ENCODE measurements around the gene SPATS1. TPM values are rescaled to one million over a fixed set of nuclear protein-coding genes. Genes with fewer than 3 reads are reported as not detected.

Gene SPATS1
- total and polyA plus RNA-seq, 2 of the 13 experiments (the other 11 are each of a cell fraction or from before 2014, with no cell fraction given) = not detected

DNA sequence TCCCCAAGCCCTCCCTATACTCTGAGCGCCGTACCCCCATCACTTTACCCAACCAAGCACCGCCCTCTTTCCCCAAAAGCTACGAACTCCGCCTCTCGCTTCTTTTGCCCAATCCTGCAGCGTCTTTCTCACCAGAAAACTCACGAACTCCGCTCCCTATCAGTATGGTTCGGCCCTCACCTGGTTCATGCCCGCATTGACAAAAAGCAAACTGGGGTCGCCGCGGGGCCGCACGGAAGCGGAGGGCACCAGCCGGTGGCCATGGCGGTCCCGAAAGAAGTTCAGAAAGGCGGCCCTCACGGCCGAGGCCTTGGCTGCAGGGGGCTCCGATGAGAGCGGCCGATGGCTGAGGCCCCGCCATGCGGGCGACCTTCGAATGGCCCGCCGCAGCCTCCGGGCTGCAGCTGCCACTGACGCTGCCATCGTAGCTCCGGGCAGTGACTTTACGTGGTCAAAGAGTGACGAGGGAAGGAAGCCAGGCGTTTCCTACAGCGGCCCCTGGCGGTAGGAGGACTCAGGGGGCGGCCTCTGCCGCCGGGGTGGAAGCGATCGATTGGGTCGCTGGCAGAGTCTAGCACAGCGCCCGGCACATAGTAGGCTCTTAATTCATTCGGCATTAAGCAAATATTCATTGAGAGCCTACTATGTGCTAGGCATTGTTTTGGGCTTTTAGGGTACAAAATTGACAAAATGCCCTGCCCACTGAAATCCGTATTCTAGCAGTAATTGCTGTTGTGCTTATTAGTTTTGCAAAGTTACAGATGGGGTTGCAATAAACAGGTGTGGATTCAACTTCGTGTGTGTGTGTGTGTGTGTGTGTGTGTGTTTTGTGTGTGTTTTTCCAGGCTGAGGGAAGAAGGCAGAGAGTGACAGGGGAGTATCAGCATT is 29.3 kb upstream of the SPATS1 start, which contains the start of gene AARS2 (continued):
- TF ChIP-seq REXO4 (CRISPR knock-in tag; IDR thresholded peaks at IDR 0.05; ENCODE audit: borderline replicate concordance) (peak; percentile 82; the same call in 1 of the 2 replicates), CCDC6 (CRISPR knock-in tag; IDR thresholded peaks at IDR 0.05) (peak; percentile 91), MEIS2 (CRISPR knock-in tag; IDR thresholded peaks at IDR 0.05) (peak; percentile 96), CENPT (CRISPR knock-in tag; IDR thresholded peaks at IDR 0.05; ENCODE audit: low read depth) (no peak), ESRRA (CRISPR knock-in tag; IDR thresholded peaks at IDR 0.05; ENCODE audit: low read depth) (peak; percentile 89), CBX1 (IDR thresholded peaks at IDR 0.05; ENCODE audit: low read depth) (peak; percentile 97), AHR (CRISPR knock-in tag; IDR thresholded peaks at IDR 0.05) (peak; percentile 96), FOXA1 (IDR thresholded peaks at IDR 0.05) (no peak), FOXA1 (CRISPR knock-in tag; IDR thresholded peaks at IDR 0.05) (peak; percentile 75)
- TF ChIP-seq, protein P1, sequence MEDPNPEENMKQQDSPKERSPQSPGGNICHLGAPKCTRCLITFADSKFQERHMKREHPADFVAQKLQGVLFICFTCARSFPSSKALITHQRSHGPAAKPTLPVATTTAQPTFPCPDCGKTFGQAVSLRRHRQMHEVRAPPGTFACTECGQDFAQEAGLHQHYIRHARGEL (CRISPR knock-in tag; IDR thresholded peaks at IDR 0.05) = no peak
- TF ChIP-seq, protein P2, sequence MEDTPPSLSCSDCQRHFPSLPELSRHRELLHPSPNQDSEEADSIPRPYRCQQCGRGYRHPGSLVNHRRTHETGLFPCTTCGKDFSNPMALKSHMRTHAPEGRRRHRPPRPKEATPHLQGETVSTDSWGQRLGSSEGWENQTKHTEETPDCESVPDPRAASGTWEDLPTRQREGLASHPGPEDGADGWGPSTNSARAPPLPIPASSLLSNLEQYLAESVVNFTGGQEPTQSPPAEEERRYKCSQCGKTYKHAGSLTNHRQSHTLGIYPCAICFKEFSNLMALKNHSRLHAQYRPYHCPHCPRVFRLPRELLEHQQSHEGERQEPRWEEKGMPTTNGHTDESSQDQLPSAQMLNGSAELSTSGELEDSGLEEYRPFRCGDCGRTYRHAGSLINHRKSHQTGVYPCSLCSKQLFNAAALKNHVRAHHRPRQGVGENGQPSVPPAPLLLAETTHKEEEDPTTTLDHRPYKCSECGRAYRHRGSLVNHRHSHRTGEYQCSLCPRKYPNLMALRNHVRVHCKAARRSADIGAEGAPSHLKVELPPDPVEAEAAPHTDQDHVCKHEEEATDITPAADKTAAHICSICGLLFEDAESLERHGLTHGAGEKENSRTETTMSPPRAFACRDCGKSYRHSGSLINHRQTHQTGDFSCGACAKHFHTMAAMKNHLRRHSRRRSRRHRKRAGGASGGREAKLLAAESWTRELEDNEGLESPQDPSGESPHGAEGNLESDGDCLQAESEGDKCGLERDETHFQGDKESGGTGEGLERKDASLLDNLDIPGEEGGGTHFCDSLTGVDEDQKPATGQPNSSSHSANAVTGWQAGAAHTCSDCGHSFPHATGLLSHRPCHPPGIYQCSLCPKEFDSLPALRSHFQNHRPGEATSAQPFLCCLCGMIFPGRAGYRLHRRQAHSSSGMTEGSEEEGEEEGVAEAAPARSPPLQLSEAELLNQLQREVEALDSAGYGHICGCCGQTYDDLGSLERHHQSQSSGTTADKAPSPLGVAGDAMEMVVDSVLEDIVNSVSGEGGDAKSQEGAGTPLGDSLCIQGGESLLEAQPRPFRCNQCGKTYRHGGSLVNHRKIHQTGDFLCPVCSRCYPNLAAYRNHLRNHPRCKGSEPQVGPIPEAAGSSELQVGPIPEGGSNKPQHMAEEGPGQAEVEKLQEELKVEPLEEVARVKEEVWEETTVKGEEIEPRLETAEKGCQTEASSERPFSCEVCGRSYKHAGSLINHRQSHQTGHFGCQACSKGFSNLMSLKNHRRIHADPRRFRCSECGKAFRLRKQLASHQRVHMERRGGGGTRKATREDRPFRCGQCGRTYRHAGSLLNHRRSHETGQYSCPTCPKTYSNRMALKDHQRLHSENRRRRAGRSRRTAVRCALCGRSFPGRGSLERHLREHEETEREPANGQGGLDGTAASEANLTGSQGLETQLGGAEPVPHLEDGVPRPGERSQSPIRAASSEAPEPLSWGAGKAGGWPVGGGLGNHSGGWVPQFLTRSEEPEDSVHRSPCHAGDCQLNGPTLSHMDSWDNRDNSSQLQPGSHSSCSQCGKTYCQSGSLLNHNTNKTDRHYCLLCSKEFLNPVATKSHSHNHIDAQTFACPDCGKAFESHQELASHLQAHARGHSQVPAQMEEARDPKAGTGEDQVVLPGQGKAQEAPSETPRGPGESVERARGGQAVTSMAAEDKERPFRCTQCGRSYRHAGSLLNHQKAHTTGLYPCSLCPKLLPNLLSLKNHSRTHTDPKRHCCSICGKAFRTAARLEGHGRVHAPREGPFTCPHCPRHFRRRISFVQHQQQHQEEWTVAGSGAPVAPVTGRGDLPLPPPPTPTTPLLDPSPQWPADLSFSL (CRISPR knock-in tag; IDR thresholded peaks at IDR 0.05) = 0 out of 2 replicates have a peak, but pooled peaks have one; percentile 42
- TF ChIP-seq, protein P3, sequence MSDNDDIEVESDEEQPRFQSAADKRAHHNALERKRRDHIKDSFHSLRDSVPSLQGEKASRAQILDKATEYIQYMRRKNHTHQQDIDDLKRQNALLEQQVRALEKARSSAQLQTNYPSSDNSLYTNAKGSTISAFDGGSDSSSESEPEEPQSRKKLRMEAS (IDR thresholded peaks at IDR 0.05) = peak; percentile 94
- TF ChIP-seq, protein P4, sequence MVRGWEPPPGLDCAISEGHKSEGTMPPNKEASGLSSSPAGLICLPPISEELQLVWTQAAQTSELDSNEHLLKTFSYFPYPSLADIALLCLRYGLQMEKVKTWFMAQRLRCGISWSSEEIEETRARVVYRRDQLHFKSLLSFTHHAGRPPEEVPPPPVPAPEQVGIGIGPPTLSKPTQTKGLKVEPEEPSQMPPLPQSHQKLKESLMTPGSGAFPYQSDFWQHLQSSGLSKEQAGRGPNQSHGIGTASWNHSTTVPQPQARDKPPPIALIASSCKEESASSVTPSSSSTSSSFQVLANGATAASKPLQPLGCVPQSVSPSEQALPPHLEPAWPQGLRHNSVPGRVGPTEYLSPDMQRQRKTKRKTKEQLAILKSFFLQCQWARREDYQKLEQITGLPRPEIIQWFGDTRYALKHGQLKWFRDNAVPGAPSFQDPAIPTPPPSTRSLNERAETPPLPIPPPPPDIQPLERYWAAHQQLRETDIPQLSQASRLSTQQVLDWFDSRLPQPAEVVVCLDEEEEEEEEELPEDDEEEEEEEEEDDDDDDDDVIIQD (CRISPR knock-in tag; IDR thresholded peaks at IDR 0.05; ENCODE audit: low read depth) = peak; percentile 99
- TF ChIP-seq, protein P5, sequence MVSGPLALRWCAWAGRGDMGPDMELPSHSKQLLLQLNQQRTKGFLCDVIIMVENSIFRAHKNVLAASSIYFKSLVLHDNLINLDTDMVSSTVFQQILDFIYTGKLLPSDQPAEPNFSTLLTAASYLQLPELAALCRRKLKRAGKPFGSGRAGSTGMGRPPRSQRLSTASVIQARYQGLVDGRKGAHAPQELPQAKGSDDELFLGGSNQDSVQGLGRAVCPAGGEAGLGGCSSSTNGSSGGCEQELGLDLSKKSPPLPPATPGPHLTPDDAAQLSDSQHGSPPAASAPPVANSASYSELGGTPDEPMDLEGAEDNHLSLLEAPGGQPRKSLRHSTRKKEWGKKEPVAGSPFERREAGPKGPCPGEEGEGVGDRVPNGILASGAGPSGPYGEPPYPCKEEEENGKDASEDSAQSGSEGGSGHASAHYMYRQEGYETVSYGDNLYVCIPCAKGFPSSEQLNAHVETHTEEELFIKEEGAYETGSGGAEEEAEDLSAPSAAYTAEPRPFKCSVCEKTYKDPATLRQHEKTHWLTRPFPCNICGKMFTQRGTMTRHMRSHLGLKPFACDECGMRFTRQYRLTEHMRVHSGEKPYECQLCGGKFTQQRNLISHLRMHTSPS (CRISPR knock-in tag; IDR thresholded peaks at IDR 0.05; ENCODE audit: low read depth) = no peak
- TF ChIP-seq, protein P6, sequence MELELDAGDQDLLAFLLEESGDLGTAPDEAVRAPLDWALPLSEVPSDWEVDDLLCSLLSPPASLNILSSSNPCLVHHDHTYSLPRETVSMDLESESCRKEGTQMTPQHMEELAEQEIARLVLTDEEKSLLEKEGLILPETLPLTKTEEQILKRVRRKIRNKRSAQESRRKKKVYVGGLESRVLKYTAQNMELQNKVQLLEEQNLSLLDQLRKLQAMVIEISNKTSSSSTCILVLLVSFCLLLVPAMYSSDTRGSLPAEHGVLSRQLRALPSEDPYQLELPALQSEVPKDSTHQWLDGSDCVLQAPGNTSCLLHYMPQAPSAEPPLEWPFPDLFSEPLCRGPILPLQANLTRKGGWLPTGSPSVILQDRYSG (CRISPR knock-in tag; IDR thresholded peaks at IDR 0.05) = peak; percentile 84; the same call in 1 of the 2 replicates
- TF ChIP-seq, protein P7, sequence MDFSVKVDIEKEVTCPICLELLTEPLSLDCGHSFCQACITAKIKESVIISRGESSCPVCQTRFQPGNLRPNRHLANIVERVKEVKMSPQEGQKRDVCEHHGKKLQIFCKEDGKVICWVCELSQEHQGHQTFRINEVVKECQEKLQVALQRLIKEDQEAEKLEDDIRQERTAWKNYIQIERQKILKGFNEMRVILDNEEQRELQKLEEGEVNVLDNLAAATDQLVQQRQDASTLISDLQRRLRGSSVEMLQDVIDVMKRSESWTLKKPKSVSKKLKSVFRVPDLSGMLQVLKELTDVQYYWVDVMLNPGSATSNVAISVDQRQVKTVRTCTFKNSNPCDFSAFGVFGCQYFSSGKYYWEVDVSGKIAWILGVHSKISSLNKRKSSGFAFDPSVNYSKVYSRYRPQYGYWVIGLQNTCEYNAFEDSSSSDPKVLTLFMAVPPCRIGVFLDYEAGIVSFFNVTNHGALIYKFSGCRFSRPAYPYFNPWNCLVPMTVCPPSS (IDR thresholded peaks at IDR 0.05) = no peak

All from HepG2 (cell line).